HTR-8/SVneo (cell line): ENCODE data around the gene ANKH.
A peak's percentile ranks its signal among the peaks of the same experiment; 100 is the strongest.

Experiments
- DNase-seq: peaks from one replicate; pipeline ENCODE4 v3.0.0; 2011; ENCODE audit warnings: low spot score, mixed read lengths; ENCODE audit not compliant: insufficient read length
- FAIRE-seq: peaks from 2 replicates; lab custom pipeline; 2011; peaks lifted over from hg19 to GRCh38; lab: Jason Lieb, UNC

The ANKH gene

DNA sequence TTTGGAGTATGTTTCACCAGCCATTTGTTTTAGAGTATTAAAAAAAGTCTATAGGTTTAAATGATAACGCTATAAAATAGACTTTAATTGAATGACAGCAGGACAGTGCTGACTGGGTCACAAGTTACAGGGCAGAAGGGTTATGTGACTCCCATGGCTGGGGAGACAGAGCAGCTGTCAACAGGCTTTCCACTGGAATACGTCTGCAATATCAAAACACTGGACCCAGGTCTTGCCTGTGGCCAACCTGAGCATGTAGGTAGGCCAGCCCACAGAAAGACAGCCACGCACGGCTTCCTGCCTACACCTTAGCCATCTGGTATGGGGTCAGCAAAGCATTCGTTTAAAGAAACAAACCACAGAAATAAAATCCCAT, 126.4 kb downstream of the ANKH start:
- DNase-seq, result no peak
- FAIRE-seq, result no peak

DNA sequence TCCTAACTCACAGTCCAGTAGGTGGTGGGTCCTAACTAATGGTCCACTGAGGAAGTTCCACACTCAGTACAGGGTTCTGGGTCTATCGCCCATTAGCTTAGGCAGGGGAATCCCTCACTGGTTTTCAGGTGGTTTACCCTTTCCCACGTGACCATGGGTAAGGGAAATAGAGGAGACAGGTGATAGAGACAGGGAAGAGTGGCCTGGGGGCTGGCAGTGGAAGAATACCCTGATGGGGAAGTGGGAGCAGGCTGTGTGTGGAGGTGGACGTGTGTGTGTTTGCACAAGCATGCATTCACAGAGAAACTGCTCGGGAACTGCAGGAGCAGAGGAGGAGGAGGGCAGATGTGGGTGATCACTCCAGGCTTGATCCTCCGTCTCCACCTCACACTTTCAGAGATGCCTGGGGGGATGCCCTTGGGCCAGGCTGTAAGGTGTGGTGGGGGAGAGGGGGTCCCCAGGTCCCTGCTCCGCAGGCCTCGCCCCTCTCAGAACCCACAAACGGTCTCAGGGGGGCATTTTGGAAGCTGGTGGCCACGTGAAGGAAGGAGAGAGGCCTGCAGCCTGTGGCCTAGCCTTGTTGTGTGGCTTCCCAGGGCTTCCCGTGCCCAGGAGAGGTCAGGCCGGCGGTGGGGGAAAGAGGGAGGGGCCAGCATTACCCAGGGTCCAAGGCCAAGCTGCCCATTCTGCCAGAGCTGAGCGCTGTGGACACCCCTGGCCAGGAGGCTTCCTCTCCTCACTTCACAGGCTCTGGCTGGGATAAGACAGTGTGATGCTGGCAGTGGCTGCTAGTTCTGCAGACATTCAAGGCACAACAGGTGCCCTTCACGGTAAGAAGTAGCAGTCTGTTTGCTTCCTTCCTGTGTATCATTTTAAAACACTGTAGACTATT, 127.0 kb downstream of the ANKH start:
- FAIRE-seq (no peak), DNase-seq (no peak)

DNA sequence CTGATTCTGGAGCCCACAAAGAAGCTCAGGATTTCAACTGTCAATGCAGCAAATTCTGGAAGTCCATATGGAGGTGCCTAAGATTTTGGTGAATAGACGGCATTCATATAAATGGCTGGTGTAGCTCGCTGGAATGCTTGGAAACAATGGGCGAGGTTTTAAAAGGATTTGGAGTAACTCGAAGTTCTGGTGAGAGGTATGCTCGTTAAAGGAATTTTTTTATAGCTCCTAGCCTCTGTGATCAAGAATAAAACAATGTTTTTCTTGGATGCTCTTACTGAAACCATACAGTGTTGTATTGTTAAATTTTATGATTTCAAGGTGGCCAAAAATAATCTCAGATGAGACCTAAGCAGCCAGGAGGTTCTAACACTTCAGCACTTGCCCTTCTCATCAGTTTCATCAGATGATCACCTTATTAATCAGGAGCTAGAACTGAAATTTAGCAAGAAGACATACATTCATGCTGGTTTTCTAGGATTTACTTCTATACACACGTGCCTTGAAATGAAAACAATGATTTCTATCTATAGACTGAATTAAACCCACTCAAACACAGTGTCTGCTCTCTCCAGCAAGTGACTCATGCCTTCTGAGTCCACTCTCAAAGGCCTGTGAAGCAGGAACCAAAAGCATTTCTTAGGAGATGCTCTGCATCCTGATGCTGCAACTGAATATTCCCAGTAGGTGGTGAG, 127.8 kb downstream of the ANKH start:
- DNase-seq (no peak), FAIRE-seq (no peak)

DNA sequence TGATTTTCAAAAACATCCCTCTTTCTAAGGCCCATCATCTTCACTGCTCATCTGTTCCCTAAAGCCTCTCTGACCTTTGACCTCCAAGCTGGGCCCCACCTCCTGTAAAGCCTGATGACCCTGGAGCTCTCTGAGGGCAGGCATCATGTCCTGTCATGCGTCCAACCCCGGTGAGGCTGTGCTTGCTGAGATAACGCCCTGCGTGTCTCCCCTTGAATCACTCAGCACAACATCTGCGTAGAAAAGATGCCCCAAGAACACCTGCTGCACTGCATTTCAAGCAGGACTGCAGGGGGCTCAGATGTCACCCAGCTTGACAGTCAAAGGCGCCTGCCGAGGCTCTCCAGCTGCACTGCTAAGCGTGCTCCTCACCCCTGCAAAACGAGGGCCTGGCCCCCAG, 129.1 kb downstream of the ANKH start:
- no peak for DNase-seq
- FAIRE-seq, result no peak

DNA sequence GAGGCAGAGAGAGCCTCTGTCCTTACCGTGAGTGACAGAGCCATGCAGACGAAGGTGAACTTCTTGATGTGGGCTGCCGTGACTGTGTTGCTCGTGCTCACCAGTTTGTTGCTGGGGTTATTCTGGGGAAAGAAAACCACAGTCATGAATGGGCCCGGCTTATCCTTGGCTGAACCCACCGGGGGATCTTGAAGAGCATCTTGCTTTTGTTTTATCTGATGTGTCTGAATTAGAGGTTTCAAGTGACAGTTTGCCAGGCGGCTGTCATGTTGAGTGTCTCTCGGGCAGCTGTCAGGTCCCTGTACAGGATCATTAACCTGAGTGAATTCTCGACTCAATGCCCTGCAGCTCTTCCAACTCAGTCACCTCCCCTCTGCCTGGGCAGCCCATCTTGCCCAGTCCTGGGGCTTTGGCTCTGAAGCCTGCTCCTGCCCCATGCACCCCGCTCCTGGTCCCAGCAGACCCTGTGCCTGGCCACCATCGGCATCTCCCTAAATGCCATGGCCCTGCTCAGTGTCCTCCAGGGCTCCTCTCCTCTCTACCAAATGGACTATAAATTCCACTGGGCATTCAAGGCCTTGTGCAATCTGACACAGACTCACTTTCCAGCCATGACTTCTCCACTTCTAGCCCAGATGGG, 129.7 kb downstream of the ANKH start:
- DNase-seq, result no peak
- no peak for FAIRE-seq

DNA sequence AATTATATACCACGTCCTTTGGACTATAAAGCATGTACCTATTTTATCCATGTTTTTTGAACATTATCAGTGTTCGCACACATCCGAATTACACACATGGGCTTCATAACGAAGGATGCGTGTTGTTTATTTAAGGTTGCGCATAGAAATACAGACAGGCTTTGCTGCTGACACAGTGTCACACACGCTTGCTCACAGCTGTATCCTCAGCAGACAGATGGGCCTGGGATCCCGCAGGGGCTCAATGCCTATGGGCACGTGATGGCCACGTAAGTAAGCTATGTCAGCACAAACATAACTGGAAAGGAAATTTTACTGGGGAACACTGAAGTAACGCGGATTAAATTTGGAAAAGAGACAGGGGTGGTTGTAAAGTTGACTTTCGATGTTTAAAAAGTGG, 130.4 kb downstream of the ANKH start:
- DNase-seq (no peak), FAIRE-seq (no peak)

DNA sequence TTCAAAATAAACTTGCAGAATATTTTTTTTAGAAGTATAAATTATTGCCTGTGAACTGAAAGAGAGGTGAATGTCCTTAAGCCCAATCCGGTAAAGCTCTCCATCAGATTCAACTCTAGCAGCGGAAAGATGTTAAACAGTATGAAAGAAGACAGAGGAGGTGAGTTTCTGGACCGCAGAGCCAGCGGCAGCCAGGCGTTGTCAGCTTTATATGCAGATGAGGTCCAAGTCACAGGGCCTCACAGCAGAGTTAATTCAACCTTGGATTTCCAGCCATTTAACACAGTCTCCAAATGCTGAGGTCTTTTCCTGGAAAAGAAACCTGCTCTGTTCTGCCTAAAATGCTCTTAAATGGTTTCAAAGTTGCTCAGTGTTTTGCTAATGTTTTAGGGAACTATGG, 131.6 kb downstream of the ANKH start:
- DNase-seq, result no peak
- FAIRE-seq, result no peak

DNA sequence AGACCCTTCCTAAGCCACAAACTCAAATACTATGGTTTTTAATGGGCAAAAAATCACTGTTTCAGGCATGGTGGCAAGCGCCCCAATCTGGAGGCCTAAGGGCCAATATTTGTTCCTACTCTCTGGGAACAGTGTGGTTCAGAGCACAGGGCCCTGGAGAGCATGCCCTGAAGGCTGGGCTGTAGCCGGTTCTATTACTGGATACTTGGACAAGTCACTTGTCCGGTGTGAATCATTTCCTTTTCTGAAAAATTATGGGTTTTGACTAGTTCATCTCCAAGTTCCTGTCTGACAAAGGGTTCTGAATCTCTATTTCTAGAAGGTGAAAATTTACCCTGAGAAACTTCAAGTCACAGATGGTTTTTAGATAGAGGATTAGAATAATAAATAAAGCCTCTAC, 132.0 kb downstream of the ANKH start:
- DNase-seq (peak; percentile 66), FAIRE-seq (no peak)

DNA sequence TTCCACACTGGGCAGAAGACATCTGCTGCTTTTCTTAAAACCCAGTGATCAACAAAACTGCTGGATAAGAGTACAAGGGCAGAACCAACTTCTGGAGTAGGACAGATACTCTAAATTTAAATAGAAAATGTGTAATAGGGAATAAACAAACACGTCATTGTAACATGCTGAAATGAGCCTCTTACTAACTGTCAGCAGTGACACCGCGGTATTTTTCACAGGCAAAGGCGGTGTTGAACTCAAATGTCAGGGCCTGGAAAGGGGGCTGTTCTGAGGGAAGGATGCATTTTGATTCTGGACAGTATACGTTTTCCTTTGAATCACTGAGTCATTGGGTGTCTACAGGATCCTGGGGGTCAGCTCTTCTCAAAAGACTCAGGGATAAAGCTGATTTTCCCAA, 133.5 kb downstream of the ANKH start:
- DNase-seq (no peak), FAIRE-seq (no peak)

DNA sequence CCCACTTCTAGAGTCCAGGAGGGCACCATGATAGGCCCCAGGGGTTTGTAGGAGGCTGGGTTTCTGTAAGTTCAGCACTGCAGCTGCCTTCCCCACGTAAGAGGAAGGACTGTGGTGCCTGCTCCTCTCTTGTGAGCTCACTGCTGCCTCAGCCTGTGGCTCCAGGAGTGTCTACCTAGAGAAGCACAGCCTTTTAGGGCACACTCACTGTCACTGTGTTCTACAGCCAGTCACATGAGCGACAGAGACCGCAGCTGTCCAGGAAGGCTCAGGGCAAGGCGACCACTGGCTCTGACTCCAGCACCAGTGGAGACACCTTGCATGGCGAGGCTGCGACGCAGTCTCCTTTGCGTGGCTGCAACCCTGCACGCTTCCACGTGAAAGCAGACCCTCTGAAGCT, 134.3 kb downstream of the ANKH start:
- DNase-seq (no peak), FAIRE-seq (no peak)

DNA sequence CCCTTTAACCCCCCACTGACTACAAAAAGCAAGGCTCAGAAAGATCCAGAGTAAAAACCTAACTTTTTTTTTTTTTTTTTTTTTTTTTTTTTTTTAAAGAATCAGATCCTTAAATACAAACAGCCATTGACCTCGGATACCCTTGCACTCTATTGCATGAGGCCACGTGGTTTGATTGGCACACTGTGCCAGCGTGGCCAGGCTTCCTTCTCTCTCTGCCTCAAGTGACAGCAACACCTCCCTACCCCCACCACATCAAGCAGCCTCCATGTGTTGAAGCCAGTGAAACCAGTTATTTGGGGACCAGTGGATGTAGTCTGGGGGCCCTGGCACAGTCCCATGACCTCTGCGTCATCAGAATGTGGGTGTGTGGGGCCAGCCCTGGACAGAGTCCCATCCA, 135.6 kb downstream of the ANKH start:
- FAIRE-seq (no peak), DNase-seq (no peak)

DNA sequence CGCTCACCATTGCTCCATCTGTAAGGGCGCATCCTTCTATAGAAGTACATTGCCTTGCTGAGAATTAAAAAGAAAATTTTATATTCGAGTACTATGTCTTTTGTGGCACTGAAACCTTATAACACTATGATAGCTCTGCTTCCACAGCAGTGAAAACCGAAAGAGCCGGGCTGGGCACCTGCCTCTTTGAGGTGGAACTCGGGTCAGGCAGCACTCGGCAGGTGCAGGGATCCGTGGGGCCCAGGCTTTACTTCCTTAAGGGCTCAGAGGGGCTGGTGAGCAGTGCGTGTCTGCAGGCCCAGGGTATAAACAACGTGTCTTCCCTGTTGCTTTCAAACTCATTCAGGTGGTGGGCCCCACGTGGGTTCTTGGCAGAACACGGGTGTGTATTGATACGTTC, 137.2 kb downstream of the ANKH start:
- FAIRE-seq (no peak), DNase-seq (no peak)

DNA sequence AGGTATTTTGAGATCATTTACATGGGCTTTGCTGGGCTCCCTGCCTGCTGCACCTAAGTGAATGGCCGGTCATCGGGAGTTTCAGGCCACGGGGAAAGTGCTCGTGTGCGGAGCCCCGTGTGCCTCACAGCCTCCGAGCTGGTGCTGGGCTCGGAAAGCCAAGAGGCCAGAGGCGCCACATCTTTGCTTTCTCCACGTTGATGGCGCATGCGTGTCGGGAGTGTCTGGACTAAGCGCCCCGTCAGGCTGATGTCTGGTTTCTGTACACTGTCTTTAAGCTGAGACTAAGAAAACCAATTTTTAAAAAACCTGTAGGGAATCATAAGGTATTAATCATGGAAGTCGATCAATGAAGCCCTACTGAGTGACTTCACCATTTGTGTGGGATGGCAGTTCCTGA, 137.9 kb downstream of the ANKH start:
- no peak for FAIRE-seq

DNA sequence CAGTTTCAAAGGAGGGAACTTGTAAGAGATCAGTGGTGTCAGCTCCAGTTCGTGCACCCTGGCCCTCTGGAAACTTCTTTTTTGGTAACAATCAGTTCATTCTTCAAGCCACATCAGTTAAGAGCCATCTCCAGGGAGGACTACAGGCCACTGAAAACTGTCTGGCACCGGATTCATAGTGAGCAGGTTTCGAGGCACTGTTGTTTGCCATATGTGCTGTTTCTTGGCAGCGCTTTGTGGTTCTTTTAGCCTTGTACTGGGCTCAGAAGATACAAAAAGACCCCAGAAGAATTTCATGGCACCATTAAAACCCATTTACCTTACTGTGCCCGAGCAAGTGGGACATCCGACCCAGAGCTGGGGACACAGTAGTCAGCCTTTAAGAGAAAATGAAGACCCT, 138.6 kb downstream of the ANKH start:
- FAIRE-seq (no peak), DNase-seq (no peak)

More for the DNA sequence above, 137.9 kb downstream of the ANKH start:
- DNase-seq, result no peak

DNA sequence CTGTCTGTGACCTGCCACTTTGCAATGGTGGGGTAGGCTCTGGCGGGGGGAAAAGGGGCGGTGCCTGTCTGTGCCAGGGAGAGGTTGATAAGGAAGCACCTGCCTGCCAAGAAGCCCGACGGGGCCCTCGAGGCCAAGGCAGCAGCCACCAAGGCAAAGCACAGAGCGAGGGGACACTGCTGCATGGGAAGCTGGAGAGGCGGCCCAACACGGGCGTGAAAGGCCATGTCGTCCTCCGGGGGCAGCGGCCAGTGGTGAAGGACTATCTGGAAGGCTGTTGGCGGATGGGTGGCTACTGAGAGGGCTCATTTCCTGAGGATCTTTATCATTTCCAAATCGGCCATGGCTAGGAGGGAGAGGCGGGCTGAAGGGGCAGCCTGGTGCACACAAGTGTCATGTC, 140.7 kb downstream of the ANKH start:
- FAIRE-seq, result no peak
- DNase-seq, result no peak

DNA sequence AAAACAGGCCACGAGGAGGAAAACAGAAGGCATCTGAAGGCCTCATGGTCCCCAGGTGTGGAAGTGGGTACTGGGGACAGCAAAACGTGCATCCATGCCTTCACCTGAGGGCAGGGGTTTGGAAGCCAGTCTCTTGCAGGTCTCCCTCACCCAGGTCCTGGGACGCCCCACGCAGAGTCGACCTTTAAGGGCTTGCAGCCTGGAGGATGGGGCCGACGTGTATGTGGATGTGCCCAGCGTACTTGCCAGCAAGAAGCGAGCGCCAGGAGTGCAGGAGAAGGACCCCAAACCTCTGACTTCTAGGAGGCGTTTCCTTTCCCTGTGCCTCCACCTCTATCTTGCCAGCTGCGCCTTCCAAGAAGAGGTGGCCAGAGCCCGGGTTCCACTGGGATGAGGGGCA, 141.1 kb downstream of the ANKH start:
- DNase-seq, result no peak
- no peak for FAIRE-seq

DNA sequence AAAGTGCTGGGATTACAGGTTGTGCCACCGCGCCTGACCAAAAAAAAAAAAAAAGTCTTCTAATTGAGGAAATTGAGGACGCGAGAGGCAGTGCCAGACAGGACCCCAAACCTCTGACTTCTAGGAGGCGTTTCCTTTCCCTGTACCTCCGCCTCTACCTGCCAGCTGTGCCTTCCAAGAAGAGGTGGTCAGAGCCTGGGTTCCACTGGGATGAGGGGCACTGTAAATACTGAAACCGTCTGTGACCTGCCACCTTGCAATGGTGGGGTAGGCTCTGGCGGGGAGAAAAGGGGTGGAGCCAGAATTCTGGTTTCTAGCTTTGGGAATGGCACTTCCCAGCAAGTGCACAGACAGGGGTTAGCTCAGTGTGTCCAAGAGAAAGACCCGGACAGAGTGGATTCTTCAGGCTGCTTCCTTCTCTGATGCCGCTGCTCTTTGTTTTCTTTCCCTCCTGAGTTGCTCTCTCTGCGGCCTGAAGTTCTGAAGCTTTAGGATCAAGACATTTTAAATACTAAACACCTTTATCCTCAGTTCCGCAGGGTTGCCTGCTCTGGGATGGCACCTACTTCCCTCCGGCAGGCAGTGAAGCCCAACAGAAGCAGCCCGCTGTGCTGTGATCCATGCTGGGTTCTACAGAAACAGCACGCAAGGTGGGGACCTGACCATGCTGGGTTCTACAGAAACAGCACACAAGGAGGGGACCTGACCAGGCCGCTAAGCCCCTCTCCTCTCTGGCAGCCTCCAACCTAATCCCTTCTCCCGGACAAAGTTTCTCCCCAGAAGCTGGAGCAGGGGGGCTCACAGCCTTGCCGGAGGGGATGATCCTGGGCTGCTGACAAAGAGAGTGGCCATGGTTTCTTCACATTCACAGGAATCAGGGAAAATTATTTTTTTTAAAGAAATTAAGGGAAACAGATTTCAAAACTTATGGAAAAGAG, 141.9 kb downstream of the ANKH start:
- FAIRE-seq, result no peak
- no peak for DNase-seq

DNA sequence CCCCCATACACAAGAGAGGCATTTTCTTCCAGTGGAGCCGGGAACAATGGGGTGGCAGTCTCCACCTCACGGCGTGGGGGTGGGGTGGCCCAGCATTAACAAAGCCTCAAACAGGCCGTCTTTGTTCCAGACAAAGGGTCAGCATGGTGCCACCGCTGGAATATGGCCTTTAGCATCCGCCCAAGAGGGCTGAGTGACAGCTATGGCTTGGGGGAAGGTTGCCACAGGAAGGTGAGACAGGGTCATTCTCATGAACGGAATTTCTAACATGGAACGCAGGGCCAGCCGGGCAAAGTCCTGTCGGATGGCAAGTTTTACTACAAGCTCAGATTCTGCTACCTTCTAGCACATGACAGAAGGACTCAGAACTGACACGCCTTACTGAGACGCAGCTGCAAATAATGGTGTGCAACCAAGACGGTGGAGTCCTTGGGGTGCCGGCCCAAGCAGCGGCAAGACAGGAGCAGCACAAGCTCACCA, 143.1 kb downstream of the ANKH start:
- DNase-seq, result no peak
- FAIRE-seq, result peak; percentile 13

DNA sequence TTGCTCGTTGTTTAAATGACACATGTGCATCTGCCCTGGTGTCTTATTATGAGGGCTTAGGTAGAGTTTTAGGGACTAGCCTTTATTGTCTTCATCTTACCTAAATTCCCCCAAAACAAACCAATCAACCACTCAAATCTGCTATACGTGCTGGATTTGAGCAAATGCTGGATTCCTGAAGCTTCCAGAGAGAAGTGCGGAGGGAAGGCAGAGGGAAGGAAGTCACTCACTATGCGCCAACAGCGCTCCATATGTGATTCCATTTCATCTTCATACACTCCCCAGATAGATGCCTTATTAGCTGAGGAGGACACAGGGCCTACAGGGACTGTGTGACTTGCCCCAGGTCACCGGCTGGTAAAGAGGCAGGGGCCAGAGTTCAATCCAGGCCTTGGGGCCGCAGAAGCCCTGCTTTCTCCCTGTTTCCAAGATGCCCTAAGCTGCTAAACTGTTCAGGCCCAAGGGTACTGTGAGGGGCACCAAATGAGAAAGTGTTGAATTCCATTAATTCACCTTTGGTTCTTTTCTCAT, 143.6 kb downstream of the ANKH start:
- DNase-seq (no peak), FAIRE-seq (no peak)

DNA sequence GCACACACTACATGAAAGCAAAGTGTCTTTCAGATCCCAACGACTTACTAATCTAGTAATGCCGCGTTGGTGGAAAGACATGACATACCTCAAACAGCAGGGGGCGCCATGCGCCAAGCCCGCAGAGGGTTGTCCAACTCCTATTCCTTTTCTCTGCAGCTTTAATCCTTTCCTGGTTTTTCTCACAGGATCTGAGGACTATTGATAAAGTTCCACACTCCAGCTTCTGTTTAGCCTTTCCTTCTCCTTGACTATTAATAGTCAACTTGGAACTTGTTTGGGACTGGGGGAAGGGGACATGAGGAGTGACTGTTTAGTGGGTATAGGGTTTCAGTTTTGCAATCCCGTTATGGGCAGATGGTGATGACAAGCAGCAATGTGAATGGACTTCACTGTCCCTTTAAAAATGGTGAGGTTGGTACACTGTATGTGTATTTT, 144.1 kb downstream of the ANKH start:
- DNase-seq (peak; percentile 89), FAIRE-seq (peak; percentile 96)
